Measurements from ENCODE around the gene PPP1R3G.

PPP1R3G gene

DNA sequence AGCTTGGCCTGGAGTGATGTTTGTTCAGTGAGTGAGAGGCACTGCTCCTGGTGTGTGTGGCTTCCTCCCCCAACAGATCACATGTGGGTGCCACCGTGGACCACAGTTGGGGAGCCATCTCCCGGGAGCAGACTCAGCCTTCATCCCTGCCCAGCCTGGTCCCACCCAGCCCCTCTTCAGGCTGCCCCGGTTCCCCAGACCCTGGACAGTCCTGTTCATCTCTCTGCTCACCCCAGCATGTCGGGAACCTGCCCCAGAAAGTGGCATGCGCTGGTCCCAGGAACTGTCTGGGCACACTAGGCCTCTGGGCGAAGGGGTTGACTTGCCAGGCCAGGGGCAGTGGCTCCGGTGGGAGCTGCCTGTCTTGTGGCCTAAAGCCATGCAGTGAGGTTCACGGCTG lies 21.5 kb upstream of the PPP1R3G start:
- TF ChIP-seq, protein P1, sequence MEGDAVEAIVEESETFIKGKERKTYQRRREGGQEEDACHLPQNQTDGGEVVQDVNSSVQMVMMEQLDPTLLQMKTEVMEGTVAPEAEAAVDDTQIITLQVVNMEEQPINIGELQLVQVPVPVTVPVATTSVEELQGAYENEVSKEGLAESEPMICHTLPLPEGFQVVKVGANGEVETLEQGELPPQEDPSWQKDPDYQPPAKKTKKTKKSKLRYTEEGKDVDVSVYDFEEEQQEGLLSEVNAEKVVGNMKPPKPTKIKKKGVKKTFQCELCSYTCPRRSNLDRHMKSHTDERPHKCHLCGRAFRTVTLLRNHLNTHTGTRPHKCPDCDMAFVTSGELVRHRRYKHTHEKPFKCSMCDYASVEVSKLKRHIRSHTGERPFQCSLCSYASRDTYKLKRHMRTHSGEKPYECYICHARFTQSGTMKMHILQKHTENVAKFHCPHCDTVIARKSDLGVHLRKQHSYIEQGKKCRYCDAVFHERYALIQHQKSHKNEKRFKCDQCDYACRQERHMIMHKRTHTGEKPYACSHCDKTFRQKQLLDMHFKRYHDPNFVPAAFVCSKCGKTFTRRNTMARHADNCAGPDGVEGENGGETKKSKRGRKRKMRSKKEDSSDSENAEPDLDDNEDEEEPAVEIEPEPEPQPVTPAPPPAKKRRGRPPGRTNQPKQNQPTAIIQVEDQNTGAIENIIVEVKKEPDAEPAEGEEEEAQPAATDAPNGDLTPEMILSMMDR (IDR thresholded peaks at IDR 0.05; ENCODE audit: insufficient read depth, low read length, poor library complexity, severe bottlenecking): no peak
- DNase-seq (ENCODE audit: extremely low read depth, insufficient read length): no peak
- Histone ChIP-seq H3K27me3 (replicated peaks; ENCODE audit: control insufficient read depth, insufficient read depth, low read length) (no peaks in the 10 kb centered on the region), H3K36me3 (ENCODE audit: control insufficient read depth, insufficient read depth, low read length) (no peaks in the 10 kb centered on the region), H3K4me3 (replicated peaks; ENCODE audit: low read depth, low read length) (no peak overlapping the region)

DNA sequence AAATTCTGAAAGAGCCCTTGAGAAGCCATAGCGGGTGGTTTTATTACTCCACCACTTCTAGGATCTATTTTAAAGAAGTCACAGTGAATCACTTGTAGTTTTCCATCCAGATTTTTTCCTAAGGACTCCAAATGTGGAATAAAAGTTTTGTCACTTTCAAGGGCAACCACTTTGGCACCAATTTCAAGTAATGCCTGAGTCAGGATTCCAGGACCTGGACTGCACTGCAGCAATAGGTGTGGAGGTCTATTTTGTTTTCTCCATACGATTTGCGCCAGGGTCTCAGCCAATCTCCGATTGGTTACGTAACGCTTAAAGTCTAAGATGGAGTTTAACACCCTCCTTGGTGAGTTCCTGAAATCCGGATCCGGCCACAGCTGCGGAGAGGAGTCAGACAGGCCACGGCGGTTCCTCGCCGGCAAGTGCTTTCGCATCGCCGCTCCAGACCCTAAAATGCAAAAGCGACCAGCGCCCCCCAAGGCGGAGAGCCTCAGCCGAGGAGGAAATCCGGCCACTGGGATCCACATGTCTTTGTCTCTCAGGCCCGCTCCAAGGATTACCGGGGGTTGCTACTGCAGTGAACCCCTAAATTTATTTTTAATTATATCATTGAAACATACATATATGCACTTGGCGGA lies 18.6 kb upstream of the PPP1R3G start:
- H3K27me3 ChIP-seq (replicated peaks; ENCODE audit: control insufficient read depth, insufficient read depth, low read length): no peaks in the 10 kb centered on the region
- TF ChIP-seq, protein P1 (IDR thresholded peaks at IDR 0.05; ENCODE audit: insufficient read depth, low read length, poor library complexity, severe bottlenecking): no peak
- no peak overlapping the region for H3K4me3 ChIP-seq (replicated peaks; ENCODE audit: low read depth, low read length)
- DNase-seq (ENCODE audit: extremely low read depth, insufficient read length): no peak
- H3K36me3 ChIP-seq (ENCODE audit: control insufficient read depth, insufficient read depth, low read length): no peaks in the 10 kb centered on the region

DNA sequence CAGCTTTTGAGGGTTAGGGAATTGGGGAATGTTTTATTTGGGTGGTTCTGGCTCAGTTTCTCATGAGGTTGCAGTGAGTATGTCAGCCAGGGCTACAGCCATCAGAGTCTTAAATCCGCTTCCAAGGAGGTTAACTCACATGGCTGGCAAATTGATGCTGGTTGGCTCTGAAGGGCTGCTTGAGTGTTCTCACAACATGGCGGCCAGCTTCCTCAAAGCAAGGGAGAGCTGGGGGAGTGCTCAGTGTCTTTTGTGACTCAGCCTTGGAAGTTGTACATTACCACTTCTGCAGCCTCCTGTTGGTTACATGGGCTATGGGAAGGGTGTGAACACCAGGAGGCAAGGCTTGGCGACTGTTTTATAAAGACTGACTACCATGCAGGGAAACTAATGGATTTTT lies 17.8 kb upstream of the PPP1R3G start:
- TF ChIP-seq, protein P1 (IDR thresholded peaks at IDR 0.05; ENCODE audit: insufficient read depth, low read length, poor library complexity, severe bottlenecking): no peak
- Histone ChIP-seq H3K36me3 (ENCODE audit: control insufficient read depth, insufficient read depth, low read length) (no peaks in the 10 kb centered on the region), H3K27me3 (replicated peaks; ENCODE audit: control insufficient read depth, insufficient read depth, low read length) (no peaks in the 10 kb centered on the region), H3K4me3 (replicated peaks; ENCODE audit: low read depth, low read length) (no peak overlapping the region)
- no peak for DNase-seq (ENCODE audit: extremely low read depth, insufficient read length)

DNA sequence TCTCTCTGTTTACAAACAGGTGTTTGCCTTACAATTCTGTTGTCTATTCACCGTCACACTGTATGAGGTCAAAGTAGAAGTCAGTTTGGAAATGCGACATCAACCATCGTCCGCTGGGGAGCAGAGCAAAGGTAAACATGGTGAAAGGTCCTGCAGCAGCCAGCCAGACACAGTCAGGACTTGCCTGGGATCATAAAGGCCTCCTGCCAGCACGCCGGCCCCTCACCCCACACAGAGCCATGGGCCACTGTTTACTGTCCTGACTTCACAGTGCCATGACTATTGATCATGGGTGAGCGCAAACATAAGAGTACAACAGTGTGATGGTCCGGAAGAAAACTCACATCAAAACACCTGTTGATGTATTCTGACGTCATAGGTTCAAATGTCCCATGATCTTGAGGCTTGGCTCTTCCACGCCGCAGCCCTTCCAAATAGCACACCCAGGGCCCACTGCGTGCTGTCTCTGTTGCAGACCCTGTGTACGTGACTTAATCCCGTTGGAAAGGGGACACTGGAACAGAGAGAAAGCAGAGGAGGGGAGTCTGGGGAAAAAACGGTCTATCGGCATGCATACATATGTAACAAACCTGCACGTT lies 16.9 kb upstream of the PPP1R3G start:
- TF ChIP-seq, protein P1 (IDR thresholded peaks at IDR 0.05; ENCODE audit: insufficient read depth, low read length, poor library complexity, severe bottlenecking): no peak
- H3K4me3 ChIP-seq (replicated peaks; ENCODE audit: low read depth, low read length): no peak overlapping the region
- H3K27me3 ChIP-seq (replicated peaks; ENCODE audit: control insufficient read depth, insufficient read depth, low read length): no peaks in the 10 kb centered on the region
- H3K36me3 ChIP-seq (ENCODE audit: control insufficient read depth, insufficient read depth, low read length): no peaks in the 10 kb centered on the region
- no peak for DNase-seq (ENCODE audit: extremely low read depth, insufficient read length)

DNA sequence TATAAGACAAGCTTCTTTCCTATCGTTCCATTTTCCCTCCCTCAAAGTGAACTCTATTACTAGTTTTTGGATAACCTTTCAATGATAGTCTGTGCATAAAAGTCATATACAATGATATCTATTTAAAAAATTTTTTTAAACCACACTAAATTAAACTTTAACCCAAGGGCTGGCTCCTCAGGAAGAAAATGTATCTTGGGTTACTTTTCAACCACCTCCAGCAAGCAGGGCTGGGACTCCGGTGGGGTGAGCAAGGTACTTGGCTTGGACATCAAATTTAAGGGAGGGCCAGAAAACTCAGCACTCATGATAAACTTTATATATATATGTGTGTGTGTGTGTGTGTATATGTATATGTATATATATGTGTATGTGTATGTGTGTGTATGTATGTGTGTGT lies 13.9 kb upstream of the PPP1R3G start:
- Histone ChIP-seq H3K4me3 (replicated peaks; ENCODE audit: low read depth, low read length) (no peak overlapping the region), H3K27me3 (replicated peaks; ENCODE audit: control insufficient read depth, insufficient read depth, low read length) (no peaks in the 10 kb centered on the region), H3K36me3 (ENCODE audit: control insufficient read depth, insufficient read depth, low read length) (no peaks in the 10 kb centered on the region)
- TF ChIP-seq, protein P1 (IDR thresholded peaks at IDR 0.05; ENCODE audit: insufficient read depth, low read length, poor library complexity, severe bottlenecking): no peak
- DNase-seq (ENCODE audit: extremely low read depth, insufficient read length): no peak

Measured in GM06990 (cell line).